Vagina (tissue), 2 donors: ENCODE data around the gene ADGRL2. TPM values are rescaled to one million over a fixed set of nuclear protein-coding genes. Genes with fewer than 3 reads are reported as not detected.

ENCODE experiments used
- DNase-seq, 2 donors: peaks; one replicate each; pipeline ENCODE4 v3.0.0-alpha.2; 2017; ENCODE audit errors: extremely low spot score in 2 of 2
- H3K27ac ChIP-seq: fragments of 200-600 bp; sonication (generic); one replicate; pipeline ENCODE4 v1.5.1; 2019
- H3K27me3 ChIP-seq: fragments of 200-600 bp; sonication (generic); one replicate; pipeline ENCODE4 v1.5.1; 2019
- H3K36me3 ChIP-seq, 2 donors: fragments of 200-600 bp; sonication (generic); one replicate each; pipeline ENCODE4 v1.5.1; 2017 to 2019
- H3K4me1 ChIP-seq: fragments of 200-600 bp; sonication (generic); one replicate; pipeline ENCODE4 v1.5.1; 2019
- H3K4me3 ChIP-seq, 2 donors: fragments of 200-600 bp; sonication (generic); 1 replicate in 1 of 2; 2 replicates in 1 of 2; pipeline ENCODE4 v1.5.1; 2016 to 2019
- H3K9me3 ChIP-seq: fragments of 200-600 bp; sonication (generic); one replicate; pipeline ENCODE4 v1.5.1; 2019
- POLR2A ChIP-seq, 2 donors: fragments of 450-650 bp; IDR thresholded peaks; one replicate each; pipeline ENCODE4 v1.6.1; 2017; ENCODE audit warnings: antibody characterized with exemption in 2 of 2, mild to moderate bottlenecking in 2 of 2, moderate library complexity in 2 of 2
- POLR2AphosphoS5 ChIP-seq, 2 donors: sonication (generic); formaldehyde crosslinking; IDR thresholded peaks; one replicate each; pipeline ENCODE4 v1.9.0; 2017; ENCODE audit warnings: antibody characterized with exemption in 2 of 2, mild to moderate bottlenecking in 2 of 2, low read depth in 1 of 2; ENCODE audit not compliant: insufficient read depth in 1 of 2
- intact Hi-C: fragments of 100-400 bp; cut with DNase I; formaldehyde crosslinking; loops from one replicate; pipeline ENCODE4 v1.15.1; 2023
- total RNA-seq: library from RNA; depleted of rRNA; stranded (reverse); fragments of >200 nt; gene quantifications from one replicate; pipeline ENCODE4 v1.2.3, GENCODE V29; 2016
- TF ChIP-seq, protein P1 (sequence below), 3 experiments: fragments of 450-650 bp in 2 of 3; fragments of 200-600 bp in 1 of 3; sonication (generic) in 1 of 3; IDR thresholded peaks; one replicate each; pipeline ENCODE4 v1.5.1; 2017 to 2019; ENCODE audit warnings: antibody characterized with exemption in 3 of 3, mild to moderate bottlenecking in 2 of 3, moderate library complexity in 2 of 3

ADGRL2 gene
- total RNA-seq, 1 donor from 2014 or later = 68.0 TPM

- no peak overlapping the region for H3K4me3 ChIP-seq
These were observed 11.1 kb downstream of the ADGRL2 start for GRCh38 chr1:81811757-81812371.

DNA sequence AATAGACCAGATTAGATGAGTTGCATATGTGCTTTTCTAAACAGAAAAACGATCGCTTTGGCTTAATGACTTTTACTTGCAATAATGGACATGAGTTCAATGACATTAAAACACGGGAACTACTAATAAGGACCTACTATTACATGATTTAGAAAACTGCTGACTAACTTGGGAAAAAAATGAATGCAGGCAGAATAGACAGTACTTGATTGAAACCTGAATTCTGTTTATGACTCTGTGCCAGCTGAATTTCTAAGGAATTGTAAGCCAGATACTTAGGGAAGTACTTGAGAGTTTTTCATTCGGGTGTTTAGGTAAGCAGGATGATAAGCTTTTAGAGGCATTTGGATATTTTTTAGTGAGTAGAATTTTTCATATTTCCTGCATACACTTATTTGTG is 12.0 kb downstream of the ADGRL2 start:
- H3K36me3 ChIP-seq = no peaks in the 10 kb centered on the region
- H3K27ac ChIP-seq = no peak overlapping the region
- intact Hi-C loops = no loop called here
- H3K27me3 ChIP-seq = no peaks in the 10 kb centered on the region
- H3K9me3 ChIP-seq = no peaks in the 10 kb centered on the region
- DNase-seq = no peak
- H3K4me3 ChIP-seq = no peak overlapping the region
- peaks cover 11% of the 10 kb centered on the region for H3K4me1 ChIP-seq
- TF ChIP-seq, protein P1, sequence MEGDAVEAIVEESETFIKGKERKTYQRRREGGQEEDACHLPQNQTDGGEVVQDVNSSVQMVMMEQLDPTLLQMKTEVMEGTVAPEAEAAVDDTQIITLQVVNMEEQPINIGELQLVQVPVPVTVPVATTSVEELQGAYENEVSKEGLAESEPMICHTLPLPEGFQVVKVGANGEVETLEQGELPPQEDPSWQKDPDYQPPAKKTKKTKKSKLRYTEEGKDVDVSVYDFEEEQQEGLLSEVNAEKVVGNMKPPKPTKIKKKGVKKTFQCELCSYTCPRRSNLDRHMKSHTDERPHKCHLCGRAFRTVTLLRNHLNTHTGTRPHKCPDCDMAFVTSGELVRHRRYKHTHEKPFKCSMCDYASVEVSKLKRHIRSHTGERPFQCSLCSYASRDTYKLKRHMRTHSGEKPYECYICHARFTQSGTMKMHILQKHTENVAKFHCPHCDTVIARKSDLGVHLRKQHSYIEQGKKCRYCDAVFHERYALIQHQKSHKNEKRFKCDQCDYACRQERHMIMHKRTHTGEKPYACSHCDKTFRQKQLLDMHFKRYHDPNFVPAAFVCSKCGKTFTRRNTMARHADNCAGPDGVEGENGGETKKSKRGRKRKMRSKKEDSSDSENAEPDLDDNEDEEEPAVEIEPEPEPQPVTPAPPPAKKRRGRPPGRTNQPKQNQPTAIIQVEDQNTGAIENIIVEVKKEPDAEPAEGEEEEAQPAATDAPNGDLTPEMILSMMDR (IDR thresholded peaks at IDR 0.05) = no peak
- no peak for TF ChIP-seq POLR2AphosphoS5 (IDR thresholded peaks at IDR 0.05; ENCODE audit: insufficient read depth in 1 of 2, low read depth in 1 of 2)
- TF ChIP-seq POLR2A (IDR thresholded peaks at IDR 0.05) = no peak

More at GRCh38 chr1:81811757-81812371, 11.1 kb downstream of the ADGRL2 start:
- no peak for DNase-seq
- no peaks in the 10 kb centered on the region for H3K9me3 ChIP-seq
- TF ChIP-seq, protein P1 (IDR thresholded peaks at IDR 0.05) = no peak
- no peak for TF ChIP-seq POLR2A (IDR thresholded peaks at IDR 0.05)
- no peak for TF ChIP-seq POLR2AphosphoS5 (IDR thresholded peaks at IDR 0.05; ENCODE audit: insufficient read depth in 1 of 2, low read depth in 1 of 2)
- H3K27me3 ChIP-seq = no peaks in the 10 kb centered on the region
- no peak overlapping the region for H3K27ac ChIP-seq
- H3K36me3 ChIP-seq = no peaks in the 10 kb centered on the region
- intact Hi-C loops = no loop called here
- peaks cover 11% of the 10 kb centered on the region for H3K4me1 ChIP-seq

- no peak for DNase-seq
- Histone ChIP-seq H3K36me3 (no peaks in the 10 kb centered on the region), H3K4me1 (peaks cover 11% of the 10 kb centered on the region), H3K4me3 (no peak overlapping the region), H3K27me3 (no peaks in the 10 kb centered on the region), H3K27ac (no peak overlapping the region), H3K9me3 (no peaks in the 10 kb centered on the region)
- intact Hi-C loops = no loop called here
- TF ChIP-seq POLR2AphosphoS5 (IDR thresholded peaks at IDR 0.05; ENCODE audit: insufficient read depth in 1 of 2, low read depth in 1 of 2) = no peak
- TF ChIP-seq, protein P1 (IDR thresholded peaks at IDR 0.05) = no peak
- TF ChIP-seq POLR2A (IDR thresholded peaks at IDR 0.05) = no peak
These were observed 13.0 kb downstream of the ADGRL2 start for GRCh38 chr1:81813691-81814090.

GRCh38 chr1:81819613-81820012 is 18.9 kb downstream of the ADGRL2 start:
- Histone ChIP-seq H3K27me3 (no peaks in the 10 kb centered on the region), H3K4me1 (no peaks in the 10 kb centered on the region), H3K9me3 (no peaks in the 10 kb centered on the region), H3K27ac (no peak overlapping the region), H3K36me3 (no peaks in the 10 kb centered on the region), H3K4me3 (no peak overlapping the region)
- intact Hi-C loops = no loop called here
- no peak for DNase-seq
- TF ChIP-seq, protein P1 (IDR thresholded peaks at IDR 0.05) = no peak
- TF ChIP-seq POLR2A (IDR thresholded peaks at IDR 0.05) (no peak), POLR2AphosphoS5 (IDR thresholded peaks at IDR 0.05; ENCODE audit: insufficient read depth in 1 of 2, low read depth in 1 of 2) (no peak)

- TF ChIP-seq POLR2AphosphoS5 (IDR thresholded peaks at IDR 0.05; ENCODE audit: insufficient read depth in 1 of 2, low read depth in 1 of 2) = no peak
- TF ChIP-seq, protein P1 (IDR thresholded peaks at IDR 0.05) = no peak
- no peak for TF ChIP-seq POLR2A (IDR thresholded peaks at IDR 0.05)
- H3K4me3 ChIP-seq = no peak overlapping the region
- no peak overlapping the region for H3K27ac ChIP-seq
These were observed 20.0 kb downstream of the ADGRL2 start for GRCh38 chr1:81820765-81821164.

More at GRCh38 chr1:81820765-81821164, 20.0 kb downstream of the ADGRL2 start:
- intact Hi-C loops = no loop called here
- Histone ChIP-seq H3K27me3 (no peaks in the 10 kb centered on the region), H3K9me3 (no peaks in the 10 kb centered on the region), H3K36me3 (no peaks in the 10 kb centered on the region), H3K4me1 (no peaks in the 10 kb centered on the region)
- DNase-seq = no peak
